Mesenteric fat pad (tissue), 1 donor: ENCODE data around the gene MEIS3. TPM values are rescaled to one million over a fixed set of nuclear protein-coding genes. Genes with fewer than 3 reads are reported as not detected.
"Not testable (repeated sequence)": the region's sequence is repeated elsewhere in the genome, so short reads cannot be mapped to it uniquely, and the experiment has no call there.

Experiments used
- DNase-seq: peaks from one replicate; pipeline ENCODE4 v3.0.0-alpha.2; 2020; ENCODE audit warnings: low spot score
- total RNA-seq: library from RNA; stranded (reverse); fragmentation: NEBNext Ultra II Directional; extraction: Animal tissue kit (Norgen Biotek cat#: 25700); gene quantifications from one replicate; pipeline ENCODE4 v1.2.1, GENCODE V29; 2021
- donor health status: DM: yes; HTN: yes; CAD: no.

The MEIS3 gene
- total RNA-seq, 1 donor from 2014 or later = 15.9 TPM

GRCh38 chr19:47365455-47365854, 53.9 kb downstream of the MEIS3 start:
- not testable (repeated sequence) for DNase-seq

- DNase-seq = no peak
These were observed 55.4 kb downstream of the MEIS3 start for GRCh38 chr19:47363758-47364531.

- no peak for DNase-seq
These were observed 57.0 kb downstream of the MEIS3 start for GRCh38 chr19:47362321-47362720.

GRCh38 chr19:47358936-47359335, 60.4 kb downstream of the MEIS3 start:
- DNase-seq = no peak

GRCh38 chr19:47357788-47358680, 61.3 kb downstream of the MEIS3 start:
- no peak for DNase-seq

GRCh38 chr19:47356900-47357299, 62.4 kb downstream of the MEIS3 start:
- no peak for DNase-seq

- no peak for DNase-seq
These were observed 66.0 kb downstream of the MEIS3 start for GRCh38 chr19:47353307-47353712.

Other genes with a start within 250 kb of the MEIS3 start
- 3.6 TPM for gene BBC3, start 188.3 kb downstream of the MEIS3 start, total RNA-seq
- gene CCDC9, start 163.0 kb downstream of the MEIS3 start, total RNA-seq = 27.3 TPM
- 34.4 TPM for gene INAFM1, start 144.6 kb downstream of the MEIS3 start, total RNA-seq
- gene C5AR1, start 109.7 kb downstream of the MEIS3 start, total RNA-seq = 135 TPM
- gene C5AR2, start 87.4 kb downstream of the MEIS3 start, total RNA-seq = 13.9 TPM
- 13.2 TPM for gene DHX34, start 70.2 kb downstream of the MEIS3 start, total RNA-seq
- not detected for gene SLC8A2, start 52.4 kb upstream of the MEIS3 start, total RNA-seq
- gene KPTN, start 64.7 kb upstream of the MEIS3 start, total RNA-seq = 9.8 TPM
- 99.0 TPM for gene NAPA, start 95.5 kb upstream of the MEIS3 start, total RNA-seq
- gene ZNF541, start 153.6 kb upstream of the MEIS3 start, total RNA-seq = 0.87 TPM
- gene BICRA, start 189.6 kb upstream of the MEIS3 start, total RNA-seq = 14.5 TPM